Ovary (tissue), 3 donors: ENCODE results near the gene WSB1.

ENCODE experiments used
- CTCF ChIP-seq, 3 donors: fragments of 450-650 bp in 2 of 3; fragments of 200-600 bp in 1 of 3; IDR thresholded peaks; one replicate each; pipeline versions ENCODE4 v1.5.1 to v1.8.0; 2016 to 2022; ENCODE audit warnings: antibody characterized with exemption in 3 of 3, mild to moderate bottlenecking in 1 of 3
- POLR2A ChIP-seq: fragments of 450-650 bp; IDR thresholded peaks from one replicate; pipeline ENCODE4 v1.6.1; 2017; ENCODE audit warnings: antibody characterized with exemption, mild to moderate bottlenecking, moderate library complexity
- donor health status: DM: no; HTN: no; CAD: no.

- TF ChIP-seq CTCF (IDR thresholded peaks at IDR 0.05) (no peak), POLR2A (no peak)
These were observed 5.7 kb upstream of the WSB1 start for GRCh38 chr17:27288183-27288582.
